CD4-positive, alpha-beta T cell treated with Interleukin-17A for 1 hour (primary cell): ENCODE results near the gene AVP.
A peak's percentile ranks its signal among the peaks of the same experiment; 100 is the strongest.
"Not testable (repeated sequence)": the region's sequence is repeated elsewhere in the genome, so short reads cannot be mapped to it uniquely, and the experiment has no call there.

Experiments
- DNase-seq: peaks from one replicate; pipeline ENCODE4 v3.0.0-alpha.2; 2020

AVP gene, protein sequence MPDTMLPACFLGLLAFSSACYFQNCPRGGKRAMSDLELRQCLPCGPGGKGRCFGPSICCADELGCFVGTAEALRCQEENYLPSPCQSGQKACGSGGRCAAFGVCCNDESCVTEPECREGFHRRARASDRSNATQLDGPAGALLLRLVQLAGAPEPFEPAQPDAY

DNA sequence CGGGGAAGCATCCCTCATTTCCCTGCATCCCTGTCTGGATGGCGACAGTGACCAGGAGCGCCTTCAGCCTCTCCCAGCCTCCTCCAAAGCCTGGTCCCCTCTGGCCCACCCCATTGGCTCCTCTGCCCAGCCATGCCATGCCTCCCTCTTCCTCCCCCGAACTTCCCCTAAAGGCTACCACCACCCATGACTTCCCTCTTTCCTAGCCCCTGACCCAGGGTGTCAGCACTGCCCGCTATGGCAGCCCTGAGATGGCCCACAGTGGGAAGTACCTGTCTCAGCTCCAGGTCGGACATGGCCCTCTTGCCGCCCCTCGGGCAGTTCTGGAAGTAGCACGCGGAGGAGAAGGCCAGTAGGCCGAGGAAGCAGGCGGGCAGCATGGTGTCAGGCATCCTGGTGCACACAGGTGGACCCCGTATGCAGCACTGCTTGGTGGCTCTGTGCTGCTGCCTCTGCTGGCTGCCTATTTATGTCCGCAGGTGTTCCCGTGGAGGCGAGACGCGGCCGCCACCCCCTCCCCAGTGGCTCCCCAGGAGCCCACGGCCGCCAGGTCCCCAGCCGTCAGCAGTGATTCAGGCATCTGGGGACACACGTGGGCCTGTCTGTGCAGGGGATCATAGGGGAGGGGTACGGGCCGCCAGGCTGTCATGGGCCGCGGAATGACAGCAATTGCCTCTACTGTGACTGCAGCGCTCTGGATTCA, at the start of gene AVP:
AVP (minus strand) TSS at position 442 of the 703 bp plus-strand sequence; CDS start at position 392, 50 bp downstream.
- DNase-seq = no peak

DNA sequence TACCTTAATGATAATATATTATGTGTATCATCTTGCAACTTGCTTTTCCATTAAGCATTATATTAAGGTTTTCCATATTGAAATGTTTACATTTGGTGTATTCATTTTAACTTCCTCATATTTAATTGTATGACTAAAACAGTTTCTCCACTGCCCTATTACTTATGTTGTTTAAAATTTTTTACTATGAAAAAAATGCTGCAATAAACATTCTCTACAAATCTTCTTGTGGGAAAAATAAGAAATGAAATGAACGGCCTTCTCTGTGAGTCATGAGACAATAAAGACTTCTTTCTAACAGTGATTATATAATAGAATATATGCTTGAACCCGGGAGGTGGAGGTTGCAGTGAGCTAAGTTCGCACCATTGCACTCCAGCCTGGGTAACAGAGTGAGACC, 49.6 kb upstream of the AVP start:
- no peak for DNase-seq

DNA sequence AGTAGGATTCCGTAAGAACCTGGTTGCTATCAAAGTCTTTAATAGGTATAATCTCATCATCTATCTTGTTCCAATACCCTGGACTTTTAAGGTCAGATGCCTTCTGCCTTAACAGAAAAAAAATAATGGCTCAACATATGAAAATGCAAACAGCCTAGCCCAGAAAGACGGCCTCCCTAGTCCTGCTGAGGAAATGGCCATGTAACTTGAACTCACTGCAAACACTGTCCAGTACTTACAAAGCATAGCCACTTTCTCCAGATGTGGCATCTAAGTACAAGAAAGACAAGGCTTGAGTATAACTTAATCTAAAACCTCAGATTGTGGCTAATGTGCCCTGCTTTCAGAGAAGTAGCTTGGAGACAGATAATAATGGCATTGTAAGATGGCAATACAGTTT, 48.6 kb upstream of the AVP start:
- DNase-seq = no peak

DNA sequence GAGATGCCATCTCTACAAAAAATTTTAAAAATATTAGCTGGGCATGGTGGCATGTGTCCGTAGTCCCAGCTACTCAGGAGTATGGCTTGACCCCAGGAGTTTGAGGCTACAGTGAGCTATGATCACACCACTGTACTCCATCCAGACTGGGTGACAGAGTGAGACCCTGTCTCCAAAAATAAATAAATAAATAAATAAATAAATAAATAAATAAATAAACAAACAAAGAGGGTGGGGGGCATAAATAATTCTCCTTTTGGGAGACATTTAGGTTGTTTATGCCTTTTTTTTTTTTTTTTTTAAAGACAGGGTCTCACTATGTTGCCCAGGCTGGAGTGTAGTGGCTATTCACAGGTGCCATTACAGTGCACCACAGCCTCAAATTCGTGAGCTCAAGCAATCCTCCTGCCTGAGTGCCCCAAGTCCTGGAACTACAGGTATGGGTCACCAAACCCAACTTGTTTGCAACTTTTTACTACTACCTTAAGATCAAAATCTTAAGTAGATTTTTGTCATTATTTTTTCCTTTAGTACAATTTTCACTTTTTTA, 45.6 kb upstream of the AVP start:
- no peak for DNase-seq

DNA sequence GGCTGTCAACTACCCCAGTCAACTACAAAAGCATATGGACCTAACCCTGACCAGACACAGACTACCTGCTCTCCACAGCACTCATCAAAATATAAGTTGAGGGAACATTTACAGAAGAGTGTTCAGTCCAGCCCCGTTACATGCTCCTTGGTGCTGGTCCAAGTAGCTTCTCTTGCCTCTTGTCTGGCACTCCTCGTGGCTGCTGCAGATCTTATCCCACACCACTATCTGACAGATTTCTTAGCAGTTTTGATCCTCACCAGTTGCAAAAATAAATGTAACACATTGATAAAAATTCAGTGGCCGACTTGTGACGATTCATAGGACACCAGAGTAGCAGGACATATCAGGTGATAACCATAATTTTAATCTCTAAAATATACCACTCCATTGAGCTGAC, 44.6 kb upstream of the AVP start:
- no peak for DNase-seq

DNA sequence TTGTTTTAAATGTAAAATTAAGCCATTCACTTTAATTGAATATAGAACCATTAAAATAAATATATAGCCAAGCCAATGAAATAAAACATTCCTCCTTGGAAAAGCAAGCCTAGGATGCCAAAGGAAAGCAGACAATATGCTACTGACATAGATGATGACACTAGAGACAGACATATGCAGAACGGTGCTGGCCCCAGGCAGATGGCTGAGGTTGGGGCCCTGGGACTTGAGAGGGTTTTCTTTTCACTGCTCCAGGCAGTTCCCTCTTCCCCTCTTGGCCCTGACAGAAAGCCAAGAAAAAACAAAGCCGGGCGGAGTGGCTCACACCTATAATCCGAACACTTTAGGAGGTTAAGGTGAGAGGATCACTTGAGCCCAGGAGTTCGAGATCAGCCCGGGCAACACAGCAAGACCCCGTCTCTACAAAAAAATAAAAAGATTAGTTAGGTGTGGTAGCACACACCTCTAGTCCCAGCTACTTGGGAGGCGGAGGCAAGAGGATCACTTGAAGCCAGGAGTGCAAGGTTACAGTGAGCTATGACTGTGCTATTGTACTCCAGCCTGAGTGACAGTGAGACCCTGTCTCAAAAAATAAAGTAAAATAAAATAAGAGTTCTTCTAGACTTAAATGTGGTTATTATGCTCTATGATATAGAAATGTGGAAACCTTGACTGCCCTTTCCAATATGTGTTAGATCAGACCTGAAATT, 43.9 kb upstream of the AVP start:
- no peak for DNase-seq

DNA sequence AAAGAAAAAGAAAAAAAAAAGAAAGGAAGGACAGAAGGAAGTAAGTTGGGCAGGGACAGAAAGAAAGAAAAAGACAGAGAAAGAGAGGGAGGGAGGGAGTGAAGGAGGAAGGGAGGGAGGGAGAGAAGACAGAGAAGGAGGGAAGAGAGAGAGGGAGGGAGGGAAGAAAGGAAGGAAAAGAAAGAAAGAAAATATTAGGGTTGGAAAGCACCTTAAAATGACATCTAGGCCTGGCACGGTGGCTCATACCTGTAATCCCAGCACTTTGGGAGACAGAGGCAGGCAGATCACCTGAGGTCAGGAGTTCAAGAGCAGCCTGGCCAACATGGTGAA, 42.0 kb upstream of the AVP start:
- no peak for DNase-seq

DNA sequence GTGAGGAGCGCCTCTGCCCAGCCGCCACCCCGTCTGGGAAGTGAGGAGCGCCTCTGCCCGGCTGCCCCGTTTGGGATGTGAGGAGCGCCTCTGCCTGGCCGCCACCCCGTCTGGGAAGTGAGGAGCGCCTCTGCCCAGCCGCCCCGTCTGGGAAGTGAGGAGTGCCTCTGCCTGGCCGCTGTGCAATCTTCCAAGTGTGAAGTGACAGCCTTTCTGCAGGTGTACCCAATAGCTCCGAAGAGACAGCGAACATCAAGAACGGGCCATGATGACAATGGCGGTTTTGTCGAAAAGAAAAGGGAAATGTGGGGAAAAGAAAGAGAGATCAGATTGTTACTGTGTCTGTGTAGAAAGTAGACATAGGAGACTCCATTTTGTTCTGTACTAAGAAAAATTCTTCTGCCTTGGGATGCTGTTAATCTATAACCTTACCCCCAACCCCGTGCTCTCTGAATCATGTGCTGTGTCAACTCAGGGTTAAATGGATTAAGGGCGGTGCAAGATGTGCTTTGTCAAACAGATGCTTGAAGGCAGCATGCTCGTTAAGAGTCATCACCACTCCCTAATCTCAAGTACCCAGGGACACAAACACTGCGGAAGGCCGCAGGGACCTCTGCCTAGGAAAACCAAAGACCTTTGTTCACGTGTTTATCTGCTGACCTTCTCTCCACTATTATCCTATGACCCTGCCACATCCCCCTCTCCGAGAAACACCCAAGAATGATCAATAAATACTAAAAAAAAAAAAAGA, 41.4 kb upstream of the AVP start:
- not testable (repeated sequence) for DNase-seq

DNA sequence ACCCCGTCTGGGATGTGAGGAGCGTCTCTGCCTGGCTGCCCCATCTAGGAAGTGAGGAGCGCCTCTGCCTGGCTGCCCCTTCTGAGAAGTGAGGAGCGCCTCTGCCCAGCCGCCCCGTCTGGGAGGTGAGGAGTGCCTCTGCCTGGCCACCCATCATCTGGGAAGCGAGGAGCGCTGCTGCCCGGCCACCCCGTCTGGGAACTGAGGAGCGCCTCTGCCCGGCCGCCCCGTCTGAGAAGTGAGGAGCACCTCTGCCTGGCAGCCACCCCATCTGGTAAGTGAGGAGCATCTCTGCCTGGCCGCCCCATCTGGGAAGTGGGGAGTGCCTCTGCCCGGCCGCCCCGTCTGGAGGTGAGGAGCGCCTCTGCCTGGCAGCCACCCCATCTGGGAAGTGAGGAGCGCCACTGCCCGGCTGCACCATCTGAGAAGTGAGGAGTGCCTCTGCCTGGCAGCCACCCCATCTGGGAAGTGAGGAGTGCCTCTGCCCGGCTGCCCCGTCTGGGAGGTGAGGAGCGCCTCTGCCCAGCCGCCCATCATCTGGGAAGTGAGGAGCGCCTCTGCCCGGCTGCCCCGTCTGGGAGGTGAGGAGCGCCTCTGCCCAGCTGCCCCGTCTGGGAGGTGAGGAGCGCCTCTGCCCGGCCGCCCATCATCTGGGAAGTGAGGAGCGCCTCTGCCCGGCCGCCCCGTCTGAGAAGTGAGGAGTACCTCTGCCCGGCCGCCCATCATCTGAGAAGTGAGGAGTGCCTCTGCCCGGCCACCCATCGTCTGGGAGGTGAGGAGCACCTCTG, 40.4 kb upstream of the AVP start:
- DNase-seq = not testable (repeated sequence)

DNA sequence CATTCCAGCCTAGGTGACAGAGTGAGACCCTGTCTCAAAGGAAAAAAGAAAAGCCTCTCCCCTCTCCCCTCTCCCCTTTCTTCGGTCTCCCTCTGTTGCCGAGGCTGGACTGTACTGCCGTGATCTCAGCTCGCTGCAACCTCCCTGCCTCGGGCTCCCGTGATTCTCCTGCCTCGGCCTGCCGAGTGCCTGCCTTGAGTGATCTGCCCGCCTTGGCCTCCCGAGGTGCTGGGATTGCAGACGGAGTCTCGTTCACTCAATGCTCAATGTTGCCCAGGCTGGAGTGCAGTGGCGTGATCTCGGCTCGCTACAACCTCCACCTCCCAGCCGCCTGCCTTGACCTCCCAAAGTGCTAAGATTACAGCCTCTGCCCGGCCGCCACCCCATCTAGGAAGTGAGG, 39.6 kb upstream of the AVP start:
- not testable (repeated sequence) for DNase-seq

DNA sequence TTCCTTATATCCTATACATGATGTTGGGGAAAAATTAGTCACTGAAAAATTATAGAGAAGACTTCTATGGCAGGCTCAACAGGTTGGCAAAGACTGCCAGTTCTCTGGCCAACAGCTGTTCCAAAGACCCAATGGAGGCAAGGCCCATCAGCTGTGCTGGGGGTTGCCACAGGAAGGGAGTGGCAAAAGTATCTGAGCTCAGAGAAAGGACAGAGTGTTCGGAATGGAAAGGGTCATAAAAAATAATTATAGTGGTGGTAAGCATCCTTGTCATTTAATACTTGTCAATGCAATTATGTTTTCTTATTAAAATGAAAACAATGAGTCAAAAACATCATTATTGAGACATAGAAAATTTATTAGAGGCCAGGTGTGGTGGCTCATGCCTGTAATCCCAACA, 39.0 kb upstream of the AVP start:
- no peak for DNase-seq

DNA sequence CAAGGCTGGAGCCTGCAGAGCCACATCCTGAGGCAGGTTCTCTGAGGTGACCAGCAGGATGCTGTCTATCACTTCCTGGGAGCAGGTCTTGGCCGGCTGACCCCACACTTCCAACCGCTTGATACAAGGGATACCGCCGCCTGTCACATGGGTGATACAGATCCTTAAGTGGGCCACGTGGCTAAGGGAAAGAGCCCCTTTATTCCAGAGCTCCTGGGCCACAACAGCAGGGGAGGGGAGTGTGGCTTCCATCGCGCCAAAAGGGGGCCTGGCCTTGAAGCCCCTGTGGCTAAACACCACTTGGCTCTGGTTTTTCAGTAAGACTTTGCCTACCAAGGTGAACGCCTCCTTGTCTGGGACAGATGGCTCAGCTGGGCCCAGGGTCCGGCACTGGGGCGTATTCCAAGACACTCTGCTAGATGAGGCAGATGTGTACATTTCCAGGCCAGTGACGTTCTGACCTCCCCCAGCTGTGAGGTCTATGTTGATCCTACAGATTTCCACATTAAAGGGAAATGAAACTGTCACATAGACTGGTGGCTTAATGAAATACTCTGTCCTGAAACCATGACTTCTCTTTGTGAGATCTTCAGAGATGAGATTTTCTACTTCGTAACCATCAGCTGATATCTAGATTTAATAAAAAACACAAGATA, 37.6 kb upstream of the AVP start:
- DNase-seq = no peak

DNA sequence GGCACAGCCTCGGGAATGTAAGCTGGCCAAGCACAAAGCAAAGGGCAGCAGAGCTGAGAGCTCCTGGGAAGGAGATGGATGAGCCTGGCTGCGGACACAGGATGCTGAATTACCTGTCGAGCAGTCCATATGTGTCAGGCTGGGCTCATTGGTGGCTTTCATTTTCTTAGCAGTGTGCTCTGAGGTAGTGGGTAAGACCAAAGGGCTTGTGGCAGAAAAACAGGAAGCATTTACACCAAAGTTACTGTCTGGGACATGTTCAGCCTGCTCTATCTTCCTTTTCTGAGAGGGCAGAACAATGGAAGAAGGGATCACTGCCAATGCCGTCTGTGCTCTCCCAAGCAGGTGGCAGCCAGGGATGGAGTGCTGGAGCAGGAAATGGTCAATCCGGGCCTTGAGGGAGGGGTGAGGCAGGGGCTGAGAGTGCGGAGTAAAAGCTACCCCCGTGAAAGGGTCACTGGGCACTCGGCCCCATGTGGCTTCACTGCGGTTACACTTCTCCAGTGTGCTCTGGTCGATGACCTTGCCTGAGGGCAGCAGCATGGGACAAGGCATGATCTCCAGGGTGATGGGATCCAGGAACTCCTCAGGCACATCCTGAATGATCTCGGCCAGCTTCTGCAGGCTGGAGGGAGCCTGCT, 36.9 kb upstream of the AVP start:
- peak; percentile 56 for DNase-seq

DNA sequence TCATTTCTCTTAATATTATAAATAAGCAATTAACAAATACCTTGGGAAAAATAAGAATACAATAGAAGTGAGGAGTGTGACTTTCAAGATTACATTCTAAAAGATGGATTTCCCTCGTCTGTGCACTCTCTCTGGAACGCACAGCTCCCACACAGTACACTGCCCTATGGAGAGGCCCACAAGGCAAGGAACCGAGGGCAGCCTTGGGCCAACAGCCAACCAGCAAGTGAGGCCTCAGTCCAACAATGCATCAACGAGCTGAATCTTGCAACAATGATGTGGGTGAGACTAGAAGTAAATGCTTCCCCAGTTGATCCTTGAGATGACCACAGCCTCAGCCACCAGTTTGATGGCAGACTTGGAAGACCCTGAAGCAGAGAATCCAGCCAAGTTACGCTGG, 34.5 kb upstream of the AVP start:
- DNase-seq = no peak

DNA sequence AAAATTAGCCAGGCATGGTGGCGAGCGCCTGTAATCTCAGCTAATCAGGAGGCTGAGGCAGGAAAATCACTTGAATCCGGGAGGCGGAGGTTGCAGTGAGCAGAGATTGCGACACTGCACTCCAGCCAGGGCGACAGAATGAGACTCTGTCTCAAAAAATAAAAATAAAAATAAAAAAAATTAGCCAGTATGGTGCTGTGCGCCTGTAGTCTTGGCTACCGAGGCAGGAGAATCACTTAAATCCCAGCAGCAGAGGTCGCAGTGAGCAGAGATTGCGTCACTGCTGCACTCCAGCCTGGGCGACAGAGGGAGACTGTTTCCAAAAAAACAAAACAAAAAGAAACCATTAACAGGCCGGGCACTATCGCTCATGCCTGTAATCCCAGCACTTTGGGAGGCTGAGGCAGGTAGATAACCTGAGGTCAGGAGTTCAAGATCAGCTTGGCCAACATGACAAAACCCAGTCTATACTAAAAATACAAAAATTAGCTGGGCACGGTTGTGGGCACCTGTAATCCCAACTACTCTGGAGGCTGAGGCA, 33.4 kb upstream of the AVP start:
- DNase-seq = peak; percentile 60

DNA sequence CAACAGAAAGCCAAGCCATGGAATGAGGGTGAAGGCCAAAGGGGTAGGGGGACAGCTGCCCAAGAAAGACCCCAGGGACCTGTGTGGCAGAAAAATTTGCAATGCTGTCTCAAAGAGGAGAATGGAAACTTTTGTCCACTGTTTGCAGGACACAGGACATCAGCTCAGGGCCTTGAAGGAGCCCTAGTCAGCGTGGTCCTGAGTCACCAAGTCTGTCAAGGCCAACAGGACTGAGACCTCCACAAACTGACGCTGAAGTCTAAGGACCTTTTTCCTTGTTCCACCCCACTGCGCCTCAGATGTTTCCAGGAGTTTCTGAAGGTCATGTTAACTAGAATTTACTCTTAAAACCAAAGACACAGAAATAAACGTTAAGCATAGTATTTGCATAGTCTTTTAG, 31.8 kb upstream of the AVP start:
- no peak for DNase-seq

DNA sequence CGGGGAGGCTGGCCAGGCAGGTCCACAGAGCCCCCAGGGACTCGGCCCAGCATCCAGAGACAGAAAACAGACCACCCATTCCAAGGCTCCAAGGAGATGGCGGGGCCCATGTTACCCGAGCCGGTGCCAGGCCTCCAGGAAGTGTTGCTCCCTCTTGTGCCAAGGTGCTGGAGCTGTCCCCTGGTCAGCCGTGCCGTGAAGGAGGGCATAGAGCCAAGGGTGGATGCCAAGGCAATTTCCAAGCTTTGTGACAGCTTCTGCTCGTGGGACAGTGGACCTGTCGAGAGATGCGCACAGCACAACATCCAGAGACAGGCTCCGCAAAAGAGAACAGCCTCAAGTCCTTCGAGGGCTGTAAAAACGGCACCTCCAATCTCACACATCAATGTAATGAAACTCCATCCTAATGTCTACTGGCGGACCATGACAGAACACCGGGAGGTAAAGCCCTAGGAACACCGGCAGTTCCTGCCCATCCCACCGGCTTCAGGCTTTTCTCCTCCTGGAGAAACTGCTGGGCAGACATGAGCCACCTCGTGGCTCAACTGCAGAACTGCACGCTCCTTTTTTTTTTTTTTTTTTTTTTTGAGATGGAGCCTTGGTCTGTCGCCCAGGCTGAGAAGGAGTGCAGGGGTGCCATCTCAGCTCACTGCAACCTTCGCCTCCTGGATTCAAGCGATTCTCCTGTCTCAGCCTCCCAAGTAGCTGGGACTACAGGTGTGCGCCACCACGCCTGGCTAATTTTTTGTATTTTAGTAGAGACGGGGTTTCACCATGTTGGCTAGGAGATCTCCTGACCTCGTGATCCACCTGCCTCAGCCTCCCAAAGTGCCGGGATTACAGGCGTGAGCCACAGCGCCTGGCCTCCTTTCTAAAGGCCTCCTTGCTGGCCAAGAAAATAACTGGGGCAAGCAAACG, 30.9 kb upstream of the AVP start:
- DNase-seq = peak; percentile 35

DNA sequence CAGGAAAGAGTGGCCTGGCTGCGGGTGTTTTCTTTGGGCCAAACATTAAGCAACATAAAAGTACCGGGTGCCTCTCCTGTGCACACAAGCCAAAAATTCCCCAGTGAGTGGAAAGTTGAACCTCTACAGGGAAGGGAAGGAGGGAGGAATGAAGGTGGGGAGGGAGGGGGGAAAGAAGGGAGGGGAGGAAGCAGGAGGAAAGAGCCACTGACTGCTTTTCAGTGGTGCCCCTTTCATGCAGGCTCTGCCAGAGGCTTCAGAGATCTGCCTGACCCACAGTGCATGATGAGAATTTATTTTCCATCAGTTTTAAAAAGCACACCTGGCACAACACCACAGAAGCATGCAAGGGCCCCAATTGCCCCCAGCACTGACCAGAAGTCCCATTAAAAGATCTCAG, 27.5 kb upstream of the AVP start:
- DNase-seq = no peak

DNA sequence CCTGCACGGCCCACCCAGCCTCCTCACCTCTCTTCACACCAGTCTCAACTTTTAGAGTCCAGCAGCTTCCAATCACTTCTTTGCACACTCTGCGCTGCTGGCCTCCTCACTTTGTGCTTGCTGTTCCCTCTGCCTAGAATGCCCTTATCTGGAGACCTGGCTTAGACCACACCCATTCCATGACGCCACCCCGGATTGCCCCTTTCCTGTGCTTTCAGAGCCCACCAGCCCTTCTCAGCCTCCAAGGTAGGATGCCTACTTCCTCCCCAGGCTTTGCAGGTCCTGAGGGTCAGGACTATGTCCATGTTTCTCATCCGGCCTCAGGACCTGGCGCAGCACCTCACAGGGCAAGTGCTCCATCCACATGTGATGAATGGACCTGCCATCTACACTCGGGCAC, 27.0 kb upstream of the AVP start:
- DNase-seq = no peak
